Endodermal cell (in vitro differentiated cells): ENCODE measurements around the gene CYP2F1. TPM values are rescaled to one million over a fixed set of nuclear protein-coding genes. Genes with fewer than 3 reads are reported as not detected.

Experiments
- DNase-seq: peaks from one replicate; pipeline ENCODE4 v3.0.0-alpha.2; 2017
- H3K27ac ChIP-seq: 2 replicates; pipeline ENCODE4 v1.5.1; 2013; ENCODE audit warnings: mild to moderate bottlenecking, low read depth, low read length, moderate library complexity
- H3K27me3 ChIP-seq: 2 replicates; pipeline ENCODE4 v1.6.1; 2013; ENCODE audit warnings: mild to moderate bottlenecking, low read length, moderate library complexity; ENCODE audit not compliant: insufficient read depth, control insufficient read depth, poor library complexity, severe bottlenecking
- H3K36me3 ChIP-seq: 2 replicates; pipeline ENCODE4 v1.7.0; 2013; ENCODE audit warnings: mild to moderate bottlenecking, low read length, moderate library complexity; ENCODE audit not compliant: control insufficient read depth, insufficient read depth
- H3K4me1 ChIP-seq: one replicate; pipeline ENCODE4 v1.7.0; 2013; ENCODE audit warnings: low read length; ENCODE audit not compliant: control insufficient read depth, insufficient read depth
- H3K4me3 ChIP-seq: 2 replicates; pipeline ENCODE4 v1.5.1; 2013; ENCODE audit warnings: mild to moderate bottlenecking, low read length, moderate library complexity
- H3K9ac ChIP-seq: 2 replicates; pipeline ENCODE4 v1.6.1; 2013; ENCODE audit warnings: mild to moderate bottlenecking, low read length, moderate library complexity; ENCODE audit not compliant: poor library complexity, severe bottlenecking; ENCODE audit errors: extremely low read depth
- H3K9me3 ChIP-seq: 2 replicates; pipeline ENCODE4 v1.6.1; 2013; ENCODE audit warnings: mild to moderate bottlenecking, low read length, moderate library complexity; ENCODE audit not compliant: control insufficient read depth
- H3K27ac Mint-ChIP-seq: 2 replicates; pipeline ENCODE4 v1.8.0; 2020; ENCODE audit warnings: mixed read lengths
- H3K27me3 Mint-ChIP-seq: 2 replicates; pipeline ENCODE4 v1.8.0; 2021; ENCODE audit warnings: mild to moderate bottlenecking, mixed read lengths; ENCODE audit not compliant: insufficient read depth
- H3K36me3 Mint-ChIP-seq: 2 replicates; pipeline ENCODE4 v1.8.0; 2020; ENCODE audit warnings: low read depth, mixed read lengths
- H3K4me1 Mint-ChIP-seq: 2 replicates; pipeline ENCODE4 v1.8.0; 2020; ENCODE audit warnings: mixed read lengths
- H3K4me3 Mint-ChIP-seq: 2 replicates; pipeline ENCODE4 v1.8.0; 2020; ENCODE audit warnings: mild to moderate bottlenecking, moderate library complexity, mixed read lengths
- H3K9me3 Mint-ChIP-seq: 2 replicates; pipeline ENCODE4 v1.8.0; 2020; ENCODE audit warnings: mild to moderate bottlenecking, mixed read lengths
- CTCF ChIP-seq: fragments of 200-600 bp; sonication (generic); conservative IDR thresholded peaks from 2 replicates; pipeline ENCODE4 v1.5.0; 2021; ENCODE audit warnings: antibody characterized with exemption, mild to moderate bottlenecking
- WGBS, 2 experiments: methylation state at CpG; one replicate each; pipeline versions ENCODE4 v1.1.5 to v1.1.7; 2013; ENCODE audit warnings: missing lambda C conversion rate in 2 of 2, mixed read lengths in 1 of 2; ENCODE audit not compliant: insufficient coverage in 1 of 2, insufficient read length in 1 of 2; 5-methylcytosine and 5-hydroxymethylcytosine counted together
- total RNA-seq, 2 donors: library from RNA; stranded (reverse); fragmentation: NEBNext Ultra II Directional in 1 of 2; extraction: Animal tissue kit (Norgen Biotek cat#: 25700) in 1 of 2; gene quantifications; 2 replicates in 1 of 2; 3 replicates in 1 of 2; pipeline ENCODE4 v1.2.1, GENCODE V29; 2021

The CYP2F1 gene
- total RNA-seq, 2 donors from 2014 or later: not detected

- no peak for DNase-seq
- H3K4me1 ChIP-seq: no peaks in the 10 kb centered on the region
- no peak overlapping the region for H3K27ac Mint-ChIP-seq
- H3K4me3 Mint-ChIP-seq: no peak overlapping the region
- no peak overlapping the region for H3K9ac ChIP-seq
- no peaks in the 10 kb centered on the region for H3K4me1 Mint-ChIP-seq
- no peaks in the 10 kb centered on the region for H3K36me3 ChIP-seq
- peaks cover 30% of the 10 kb centered on the region for H3K27me3 Mint-ChIP-seq
- peaks cover 27% of the 10 kb centered on the region for H3K9me3 Mint-ChIP-seq
- H3K9me3 ChIP-seq: peaks cover 18% of the 10 kb centered on the region
- no peak for TF ChIP-seq CTCF
- no peaks in the 10 kb centered on the region for H3K36me3 Mint-ChIP-seq
- H3K27ac ChIP-seq: no peak overlapping the region
- 92 to 94% methylated on average over 6 to 9 of the region's 9 CpGs for WGBS, 2 experiments
- no peaks in the 10 kb centered on the region for H3K27me3 ChIP-seq
- H3K4me3 ChIP-seq: no peak overlapping the region
Observed at GRCh38 chr19:41111296-41111695, 2.9 kb upstream of the CYP2F1 start.

- Mint-ChIP-seq H3K36me3 (no peaks in the 10 kb centered on the region), H3K4me3 (no peak overlapping the region), H3K27ac (no peak overlapping the region), H3K27me3 (peaks cover 30% of the 10 kb centered on the region), H3K4me1 (no peaks in the 10 kb centered on the region), H3K9me3 (peaks cover 27% of the 10 kb centered on the region)
- no peak overlapping the region for H3K9ac ChIP-seq
- DNase-seq: no peak
- no peak overlapping the region for H3K27ac ChIP-seq
- H3K36me3 ChIP-seq: no peaks in the 10 kb centered on the region
- H3K4me1 ChIP-seq: no peaks in the 10 kb centered on the region
- 90 to 92% methylated on average over 2 to 5 of the region's 5 CpGs for WGBS, 2 experiments
- peaks cover 18% of the 10 kb centered on the region for H3K9me3 ChIP-seq
- H3K27me3 ChIP-seq: no peaks in the 10 kb centered on the region
- no peak for TF ChIP-seq CTCF
- no peak overlapping the region for H3K4me3 ChIP-seq
Observed at GRCh38 chr19:41111750-41112295, 2.4 kb upstream of the CYP2F1 start.

GRCh38 chr19:41112728-41113290, 1.4 kb upstream of the CYP2F1 start:
- Histone ChIP-seq H3K4me3 (no peak overlapping the region), H3K9me3 (peaks cover 18% of the 10 kb centered on the region), H3K36me3 (no peaks in the 10 kb centered on the region), H3K27ac (no peak overlapping the region), H3K4me1 (no peaks in the 10 kb centered on the region), H3K27me3 (no peaks in the 10 kb centered on the region), H3K9ac (no peak overlapping the region)
- 83 to 93% methylated on average over 1 to 7 of the region's 7 CpGs for WGBS, 2 experiments
- no peak overlapping the region for H3K27ac Mint-ChIP-seq
- H3K4me1 Mint-ChIP-seq: no peaks in the 10 kb centered on the region
- H3K4me3 Mint-ChIP-seq: no peak overlapping the region
- H3K9me3 Mint-ChIP-seq: peaks cover 27% of the 10 kb centered on the region
- no peaks in the 10 kb centered on the region for H3K36me3 Mint-ChIP-seq
- no peak for TF ChIP-seq CTCF
- H3K27me3 Mint-ChIP-seq: peaks cover 31% of the 10 kb centered on the region
- DNase-seq: no peak
